ENCODE measurements around the gene RIOK3. TPM values are rescaled to one million over a fixed set of nuclear protein-coding genes. Genes with fewer than 3 reads are reported as not detected.
"Not testable (repeated sequence)": the region's sequence is repeated elsewhere in the genome, so short reads cannot be mapped to it uniquely, and the experiment has no call there.

The RIOK3 gene
- polyA plus RNA-seq, 1 donor from 2014 or later, result 109 TPM

- no peak overlapping the region for H2AFZ ChIP-seq (ENCODE audit: low read depth, low read length)
- no peaks in the 10 kb centered on the region for H3K27me3 ChIP-seq (ENCODE audit: insufficient read depth, low read depth, low read length)
- no peak for TF ChIP-seq TAF1 (IDR thresholded peaks at IDR 0.05; ENCODE audit: low read depth)
- TF ChIP-seq MXI1 (conservative IDR thresholded peaks at IDR 0.05; ENCODE audit: poor library complexity, severe bottlenecking), result no peak
- no peak for TF ChIP-seq RAD21 (conservative IDR thresholded peaks at IDR 0.05)
These were observed 31.6 kb downstream of the RIOK3 start for GRCh38 chr18:23484561-23485182.

GRCh38 chr18:23485386-23485785 is 32.3 kb downstream of the RIOK3 start:
- no peaks in the 10 kb centered on the region for H3K36me3 ChIP-seq (ENCODE audit: insufficient read depth, low read length)
- H3K9me2 ChIP-seq (ENCODE audit: insufficient read depth, low read length), result no peaks in the 10 kb centered on the region
- no peak overlapping the region for H3K4me3 ChIP-seq (ENCODE audit: low read length)
- H3K79me2 ChIP-seq (replicated peaks; ENCODE audit: insufficient read depth, low read length), result no peaks in the 10 kb centered on the region
- no peak overlapping the region for H3K4me2 ChIP-seq (ENCODE audit: low read length)
- no peaks in the 10 kb centered on the region for H3F3A ChIP-seq (ENCODE audit: insufficient read depth, low read length, poor library complexity, severe bottlenecking)
- H4K20me1 ChIP-seq (ENCODE audit: insufficient read depth), result no peaks in the 10 kb centered on the region
- H2AFZ ChIP-seq (ENCODE audit: low read depth, low read length), result no peak overlapping the region
- H3K9ac ChIP-seq (ENCODE audit: low read length), result no peak overlapping the region
- H3K27ac ChIP-seq (ENCODE audit: low read length), result no peak overlapping the region
- no peak for TF ChIP-seq EP300 (conservative IDR thresholded peaks at IDR 0.05; ENCODE audit: poor library complexity, severe bottlenecking)
- TF ChIP-seq TAF1 (IDR thresholded peaks at IDR 0.05; ENCODE audit: low read depth), result no peak
- no peaks in the 10 kb centered on the region for H3K27me3 ChIP-seq (ENCODE audit: insufficient read depth, low read depth, low read length)
- H3K9me3 ChIP-seq (ENCODE audit: low read length), result no peaks in the 10 kb centered on the region

More at GRCh38 chr18:23484561-23485182, 31.6 kb downstream of the RIOK3 start:
- H3K9me3 ChIP-seq (ENCODE audit: low read length), result no peaks in the 10 kb centered on the region
- H3K9ac ChIP-seq (ENCODE audit: low read length), result no peak overlapping the region
- H3K4me3 ChIP-seq (ENCODE audit: low read length), result no peak overlapping the region
- H3K79me2 ChIP-seq (replicated peaks; ENCODE audit: insufficient read depth, low read length), result no peaks in the 10 kb centered on the region
- H3K36me3 ChIP-seq (ENCODE audit: insufficient read depth, low read length), result no peaks in the 10 kb centered on the region
- no peaks in the 10 kb centered on the region for H3K9me2 ChIP-seq (ENCODE audit: insufficient read depth, low read length)
- H3K4me2 ChIP-seq (ENCODE audit: low read length), result no peak overlapping the region
- no peak overlapping the region for H3K27ac ChIP-seq (ENCODE audit: low read length)
- H3F3A ChIP-seq (ENCODE audit: insufficient read depth, low read length, poor library complexity, severe bottlenecking), result no peaks in the 10 kb centered on the region
- no peaks in the 10 kb centered on the region for H4K20me1 ChIP-seq (ENCODE audit: insufficient read depth)

- H3K27me3 ChIP-seq (ENCODE audit: insufficient read depth, low read depth, low read length), result no peaks in the 10 kb centered on the region
- no peak overlapping the region for H2AFZ ChIP-seq (ENCODE audit: low read depth, low read length)
- no peaks in the 10 kb centered on the region for H3K9me2 ChIP-seq (ENCODE audit: insufficient read depth, low read length)
- no peak overlapping the region for H3K4me2 ChIP-seq (ENCODE audit: low read length)
- TF ChIP-seq EP300 (conservative IDR thresholded peaks at IDR 0.05; ENCODE audit: poor library complexity, severe bottlenecking) (no peak), MXI1 (conservative IDR thresholded peaks at IDR 0.05; ENCODE audit: poor library complexity, severe bottlenecking) (no peak), EZH2 (IDR thresholded peaks at IDR 0.05; ENCODE audit: borderline replicate concordance, insufficient read depth, low read length, poor library complexity, severe bottlenecking) (no peak), POLR2AphosphoS5 (IDR thresholded peaks at IDR 0.05) (no peak), SMC3 (conservative IDR thresholded peaks at IDR 0.05; ENCODE audit: poor library complexity) (no peak), TAF1 (IDR thresholded peaks at IDR 0.05; ENCODE audit: low read depth) (no peak), CTCF (IDR thresholded peaks at IDR 0.05; ENCODE audit: poor library complexity, severe bottlenecking) (no peak), RAD21 (conservative IDR thresholded peaks at IDR 0.05) (no peak), REST (IDR thresholded peaks at IDR 0.05; ENCODE audit: borderline replicate concordance) (no peak)
- H3K27ac ChIP-seq (ENCODE audit: low read length), result no peak overlapping the region
- H3K4me3 ChIP-seq (ENCODE audit: low read length), result no peak overlapping the region
- H4K20me1 ChIP-seq (ENCODE audit: insufficient read depth), result no peaks in the 10 kb centered on the region
- no peak overlapping the region for H3K9ac ChIP-seq (ENCODE audit: low read length)
- no peaks in the 10 kb centered on the region for H3F3A ChIP-seq (ENCODE audit: insufficient read depth, low read length, poor library complexity, severe bottlenecking)
- no peaks in the 10 kb centered on the region for H3K79me2 ChIP-seq (replicated peaks; ENCODE audit: insufficient read depth, low read length)
- H3K9me3 ChIP-seq (ENCODE audit: low read length), result no peaks in the 10 kb centered on the region
- H3K36me3 ChIP-seq (ENCODE audit: insufficient read depth, low read length), result no peaks in the 10 kb centered on the region
These were observed 34.9 kb downstream of the RIOK3 start for GRCh38 chr18:23487738-23488570.

- H4K20me1 ChIP-seq (ENCODE audit: insufficient read depth); H3K27me3 ChIP-seq (ENCODE audit: insufficient read depth, low read depth, low read length); H3K4me2 ChIP-seq (ENCODE audit: low read length); H3K4me3 ChIP-seq (ENCODE audit: low read length); H3K36me3 ChIP-seq (ENCODE audit: insufficient read depth, low read length); H2AFZ ChIP-seq (ENCODE audit: low read depth, low read length); H3K27ac ChIP-seq (ENCODE audit: low read length); H3K9ac ChIP-seq (ENCODE audit: low read length); H3K79me2 ChIP-seq (replicated peaks; ENCODE audit: insufficient read depth, low read length); H3K9me3 ChIP-seq (ENCODE audit: low read length); H3F3A ChIP-seq (ENCODE audit: insufficient read depth, low read length, poor library complexity, severe bottlenecking); H3K9me2 ChIP-seq (ENCODE audit: insufficient read depth, low read length): not testable (repeated sequence)
These were observed 36.5 kb downstream of the RIOK3 start for GRCh38 chr18:23489586-23489985.
